A549 (cell line): ENCODE measurements around the gene ADAT2.

Source experiments
- CBX8 ChIP-seq: fragments of 200-600 bp; sonication (generic); IDR thresholded peaks from 2 replicates; pipeline ENCODE4 v1.6.1; 2016
- EP300 ChIP-seq, 2 experiments: fragments of >200 bp; sonication (Bioruptor Twin); formaldehyde crosslinking; IDR thresholded peaks; 2 replicates in 1 of 2; 3 replicates in 1 of 2; pipeline ENCODE4 v1.6.1; 2016 to 2017
- FOSL2 ChIP-seq, 2 experiments: fragments of 450-650 bp in 1 of 2; fragments of >200 bp in 1 of 2; sonication (Bioruptor Twin) in 1 of 2; formaldehyde crosslinking; IDR thresholded peaks; 2 replicates each; pipeline versions ENCODE4 v1.5.0 to v1.6.1; 2016 to 2020; ENCODE audit warnings: mild to moderate bottlenecking in 1 of 2, moderate library complexity in 1 of 2
- HDAC2 ChIP-seq: fragments of 200-600 bp; sonication (generic); IDR thresholded peaks from 2 replicates; pipeline ENCODE4 v1.6.1; 2016
- JUNB ChIP-seq: fragments of >200 bp; sonication (Bioruptor Twin); formaldehyde crosslinking; IDR thresholded peaks from 2 replicates; pipeline ENCODE4 v1.6.1; 2016
- KDM1A ChIP-seq: fragments of 200-600 bp; sonication (generic); IDR thresholded peaks from 2 replicates; pipeline ENCODE4 v1.6.1; 2016; ENCODE audit warnings: low read depth, mild to moderate bottlenecking
- POLR2A ChIP-seq: IDR thresholded peaks from 2 replicates; pipeline ENCODE4 v1.6.1; 2012; ENCODE audit warnings: mild to moderate bottlenecking, low read length
- POLR2AphosphoS2 ChIP-seq: conservative IDR thresholded peaks from 2 replicates; pipeline ENCODE4 v1.6.1; 2012; ENCODE audit warnings: low read length, improper control_type of control experiment, inconsistent platforms
- RARB ChIP-seq: fragments of 250-450 bp; sonication (Bioruptor Pico); IDR thresholded peaks from 2 replicates; pipeline ENCODE4 v1.8.0; 2021; ENCODE audit warnings: mild to moderate bottlenecking, moderate library complexity
- ZFP36 ChIP-seq: fragments of 450-650 bp; IDR thresholded peaks from 2 replicates; pipeline ENCODE4 v1.6.1; 2014; ENCODE audit warnings: borderline replicate concordance; ENCODE audit not compliant: partially characterized antibody
- TF ChIP-seq, protein P1 (sequence below): fragments of >200 bp; sonication (Bioruptor Twin); formaldehyde crosslinking; IDR thresholded peaks from 3 replicates; pipeline ENCODE4 v1.5.1; 2016
- TF ChIP-seq, protein P2 (sequence below): fragments of 150-350 bp; IDR thresholded peaks from 2 replicates; pipeline ENCODE4 v1.6.1; 2014; ENCODE audit warnings: low read depth, mild to moderate bottlenecking, low read length
- TF ChIP-seq, protein P3 (sequence below): IDR thresholded peaks from 2 replicates; pipeline ENCODE4 v1.6.1; 2012; ENCODE audit warnings: low read depth, borderline replicate concordance
- TF ChIP-seq, protein P4 (sequence below): fragments of 450-650 bp; IDR thresholded peaks from 2 replicates; pipeline ENCODE4 v1.6.1; 2014; ENCODE audit warnings: antibody characterized with exemption

DNA sequence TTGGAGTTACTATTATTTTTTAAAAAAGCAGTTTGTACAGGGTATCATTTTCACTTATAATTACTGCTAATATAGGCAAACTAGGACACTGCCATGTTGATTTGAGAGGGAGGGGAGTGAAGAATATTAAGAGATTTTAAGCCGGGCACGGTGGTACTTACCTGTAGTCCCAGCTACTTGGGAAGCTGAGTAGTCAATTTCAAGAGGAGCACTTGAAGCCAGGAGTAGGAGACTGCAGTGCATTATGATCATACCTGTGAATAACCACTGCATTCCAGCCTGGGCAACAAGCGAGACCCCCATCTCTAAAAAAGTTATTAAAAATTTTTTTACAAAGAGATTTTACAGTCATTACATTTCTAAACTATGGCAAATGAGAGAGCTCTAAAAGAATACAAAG lies 35.7 kb downstream of the ADAT2 start:
- TF ChIP-seq POLR2A (no peak), EP300 (IDR thresholded peaks at IDR 0.05) (no peak), JUNB (no peak), POLR2AphosphoS2 (no peak), KDM1A (no peak), FOSL2 (IDR thresholded peaks at IDR 0.05) (no peak), FOSL2 (CRISPR knock-in tag; IDR thresholded peaks at IDR 0.05) (no peak), CBX8 (no peak), RARB (CRISPR knock-in tag) (no peak), ZFP36 (no peak), HDAC2 (no peak)
- TF ChIP-seq, protein P1, sequence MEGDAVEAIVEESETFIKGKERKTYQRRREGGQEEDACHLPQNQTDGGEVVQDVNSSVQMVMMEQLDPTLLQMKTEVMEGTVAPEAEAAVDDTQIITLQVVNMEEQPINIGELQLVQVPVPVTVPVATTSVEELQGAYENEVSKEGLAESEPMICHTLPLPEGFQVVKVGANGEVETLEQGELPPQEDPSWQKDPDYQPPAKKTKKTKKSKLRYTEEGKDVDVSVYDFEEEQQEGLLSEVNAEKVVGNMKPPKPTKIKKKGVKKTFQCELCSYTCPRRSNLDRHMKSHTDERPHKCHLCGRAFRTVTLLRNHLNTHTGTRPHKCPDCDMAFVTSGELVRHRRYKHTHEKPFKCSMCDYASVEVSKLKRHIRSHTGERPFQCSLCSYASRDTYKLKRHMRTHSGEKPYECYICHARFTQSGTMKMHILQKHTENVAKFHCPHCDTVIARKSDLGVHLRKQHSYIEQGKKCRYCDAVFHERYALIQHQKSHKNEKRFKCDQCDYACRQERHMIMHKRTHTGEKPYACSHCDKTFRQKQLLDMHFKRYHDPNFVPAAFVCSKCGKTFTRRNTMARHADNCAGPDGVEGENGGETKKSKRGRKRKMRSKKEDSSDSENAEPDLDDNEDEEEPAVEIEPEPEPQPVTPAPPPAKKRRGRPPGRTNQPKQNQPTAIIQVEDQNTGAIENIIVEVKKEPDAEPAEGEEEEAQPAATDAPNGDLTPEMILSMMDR, result no peak
- TF ChIP-seq, protein P2, sequence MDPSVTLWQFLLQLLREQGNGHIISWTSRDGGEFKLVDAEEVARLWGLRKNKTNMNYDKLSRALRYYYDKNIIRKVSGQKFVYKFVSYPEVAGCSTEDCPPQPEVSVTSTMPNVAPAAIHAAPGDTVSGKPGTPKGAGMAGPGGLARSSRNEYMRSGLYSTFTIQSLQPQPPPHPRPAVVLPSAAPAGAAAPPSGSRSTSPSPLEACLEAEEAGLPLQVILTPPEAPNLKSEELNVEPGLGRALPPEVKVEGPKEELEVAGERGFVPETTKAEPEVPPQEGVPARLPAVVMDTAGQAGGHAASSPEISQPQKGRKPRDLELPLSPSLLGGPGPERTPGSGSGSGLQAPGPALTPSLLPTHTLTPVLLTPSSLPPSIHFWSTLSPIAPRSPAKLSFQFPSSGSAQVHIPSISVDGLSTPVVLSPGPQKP, result no peak
- TF ChIP-seq, protein P3, sequence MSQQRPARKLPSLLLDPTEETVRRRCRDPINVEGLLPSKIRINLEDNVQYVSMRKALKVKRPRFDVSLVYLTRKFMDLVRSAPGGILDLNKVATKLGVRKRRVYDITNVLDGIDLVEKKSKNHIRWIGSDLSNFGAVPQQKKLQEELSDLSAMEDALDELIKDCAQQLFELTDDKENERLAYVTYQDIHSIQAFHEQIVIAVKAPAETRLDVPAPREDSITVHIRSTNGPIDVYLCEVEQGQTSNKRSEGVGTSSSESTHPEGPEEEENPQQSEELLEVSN, result no peak
- TF ChIP-seq, protein P4, sequence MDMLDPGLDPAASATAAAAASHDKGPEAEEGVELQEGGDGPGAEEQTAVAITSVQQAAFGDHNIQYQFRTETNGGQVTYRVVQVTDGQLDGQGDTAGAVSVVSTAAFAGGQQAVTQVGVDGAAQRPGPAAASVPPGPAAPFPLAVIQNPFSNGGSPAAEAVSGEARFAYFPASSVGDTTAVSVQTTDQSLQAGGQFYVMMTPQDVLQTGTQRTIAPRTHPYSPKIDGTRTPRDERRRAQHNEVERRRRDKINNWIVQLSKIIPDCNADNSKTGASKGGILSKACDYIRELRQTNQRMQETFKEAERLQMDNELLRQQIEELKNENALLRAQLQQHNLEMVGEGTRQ, result no peak
